Measurements from ENCODE around the gene ALDH7A1.

DNA sequence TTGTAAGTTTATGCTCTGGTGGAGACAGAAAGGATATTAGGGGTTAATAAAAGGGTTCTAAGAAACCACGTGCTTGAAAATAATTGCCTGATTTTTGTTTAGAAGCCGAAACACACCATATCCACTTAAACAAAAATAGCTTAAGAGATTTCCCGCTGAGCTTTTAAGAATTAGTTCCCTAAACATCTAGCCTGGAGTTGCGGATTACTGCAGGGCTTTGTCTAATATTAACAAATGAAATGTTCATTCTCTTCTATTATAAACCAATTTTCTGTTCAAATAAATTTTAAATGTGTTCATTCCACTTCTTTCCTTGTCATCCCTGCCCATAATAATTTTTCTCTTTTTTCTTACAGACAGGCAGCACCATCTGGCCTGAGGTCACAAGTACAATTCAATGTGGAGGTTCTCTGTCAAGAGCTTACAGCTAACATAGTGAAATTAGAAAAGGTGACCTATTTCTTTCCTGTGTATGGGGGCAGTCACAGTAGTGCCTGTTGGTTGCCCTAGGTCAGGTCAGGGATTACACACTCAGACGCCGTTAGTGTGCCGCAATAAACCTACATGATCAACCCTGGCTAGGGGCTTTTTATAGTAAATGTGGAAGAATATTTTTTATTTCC, 106.5 kb downstream of the ALDH7A1 start:
- no peak for TF ChIP-seq EZH2 (IDR thresholded peaks at IDR 0.05; ENCODE audit: borderline replicate concordance, insufficient read depth, low read depth, low read length, poor library complexity, severe bottlenecking)
- TF ChIP-seq, protein P1, sequence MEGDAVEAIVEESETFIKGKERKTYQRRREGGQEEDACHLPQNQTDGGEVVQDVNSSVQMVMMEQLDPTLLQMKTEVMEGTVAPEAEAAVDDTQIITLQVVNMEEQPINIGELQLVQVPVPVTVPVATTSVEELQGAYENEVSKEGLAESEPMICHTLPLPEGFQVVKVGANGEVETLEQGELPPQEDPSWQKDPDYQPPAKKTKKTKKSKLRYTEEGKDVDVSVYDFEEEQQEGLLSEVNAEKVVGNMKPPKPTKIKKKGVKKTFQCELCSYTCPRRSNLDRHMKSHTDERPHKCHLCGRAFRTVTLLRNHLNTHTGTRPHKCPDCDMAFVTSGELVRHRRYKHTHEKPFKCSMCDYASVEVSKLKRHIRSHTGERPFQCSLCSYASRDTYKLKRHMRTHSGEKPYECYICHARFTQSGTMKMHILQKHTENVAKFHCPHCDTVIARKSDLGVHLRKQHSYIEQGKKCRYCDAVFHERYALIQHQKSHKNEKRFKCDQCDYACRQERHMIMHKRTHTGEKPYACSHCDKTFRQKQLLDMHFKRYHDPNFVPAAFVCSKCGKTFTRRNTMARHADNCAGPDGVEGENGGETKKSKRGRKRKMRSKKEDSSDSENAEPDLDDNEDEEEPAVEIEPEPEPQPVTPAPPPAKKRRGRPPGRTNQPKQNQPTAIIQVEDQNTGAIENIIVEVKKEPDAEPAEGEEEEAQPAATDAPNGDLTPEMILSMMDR (IDR thresholded peaks at IDR 0.05), result no peak

Data from B cell (primary cell).